HG02884 (cell line): ENCODE results near the gene KCNIP4.
"Not testable (repeated sequence)": the region's sequence is repeated elsewhere in the genome, so short reads cannot be mapped to it uniquely, and the experiment has no call there.

Experiments
- ATAC-seq: cut with Tn5 transposase; IDR thresholded peaks from one replicate; pipeline ENCODE4 v1.9.1; 2021; ENCODE audit warnings: mild to moderate bottlenecking, moderate library complexity; ENCODE audit not compliant: unreplicated experiment

Gene KCNIP4

DNA sequence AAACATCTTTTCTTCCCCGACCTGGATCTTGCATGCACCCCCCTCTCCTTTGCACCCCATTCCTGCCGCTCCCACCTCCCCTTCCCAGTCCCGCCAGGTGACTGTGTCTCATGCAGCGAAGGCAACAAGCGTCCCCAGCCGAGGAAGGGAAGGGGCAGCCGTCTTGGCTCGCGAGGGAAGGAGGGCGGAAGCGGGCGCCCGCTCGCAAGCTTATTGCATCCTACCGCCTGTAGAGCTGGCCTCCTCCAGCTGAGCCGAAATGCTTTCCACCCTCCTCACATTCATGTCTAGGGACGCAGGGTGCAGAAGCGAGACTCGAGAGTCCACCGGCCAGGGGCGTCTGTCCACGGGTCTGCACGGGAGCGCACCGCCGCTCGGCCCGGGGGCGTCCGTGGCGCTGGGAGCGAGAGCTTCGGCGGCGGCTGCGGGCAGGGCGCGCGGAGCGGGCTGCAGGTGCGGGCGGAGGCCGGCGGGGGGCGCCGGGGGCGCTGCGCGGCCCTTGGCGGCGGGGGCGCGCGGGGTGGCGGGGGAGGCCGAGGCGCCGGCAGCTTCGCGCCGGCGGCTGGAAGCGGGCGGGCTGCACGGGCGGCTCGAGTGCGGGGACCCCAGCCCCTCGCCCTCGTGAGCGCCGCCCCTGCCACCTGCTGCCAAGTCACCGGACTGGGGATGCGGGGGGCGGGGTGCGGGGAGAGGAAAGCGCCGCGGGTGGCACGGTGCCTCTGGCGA, at the start of gene KCNIP4:
Gene KCNIP4, minus strand, starts transcription at position 426 of the 726 bp plus-strand sequence.
- ATAC-seq: no peak

DNA sequence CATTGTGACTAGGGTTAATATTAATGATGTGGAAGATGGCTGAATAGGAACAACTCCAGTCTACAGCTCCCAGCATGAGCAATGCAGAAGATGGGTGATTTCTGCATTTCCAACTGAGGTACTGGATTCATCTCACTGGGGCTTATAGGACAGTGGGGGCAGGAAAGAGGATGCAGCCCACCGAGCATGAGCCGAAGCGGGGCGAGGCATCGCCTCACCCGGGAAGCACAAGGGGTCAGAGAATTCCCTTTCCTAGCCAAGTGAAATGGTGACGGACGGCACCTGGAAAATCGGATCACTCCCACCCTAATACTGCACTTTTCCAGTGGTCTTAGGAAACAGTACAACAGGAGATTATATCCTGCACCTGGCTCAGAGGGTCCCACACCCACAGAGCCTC, 48.0 kb upstream of the KCNIP4 start:
- not testable (repeated sequence) for ATAC-seq

DNA sequence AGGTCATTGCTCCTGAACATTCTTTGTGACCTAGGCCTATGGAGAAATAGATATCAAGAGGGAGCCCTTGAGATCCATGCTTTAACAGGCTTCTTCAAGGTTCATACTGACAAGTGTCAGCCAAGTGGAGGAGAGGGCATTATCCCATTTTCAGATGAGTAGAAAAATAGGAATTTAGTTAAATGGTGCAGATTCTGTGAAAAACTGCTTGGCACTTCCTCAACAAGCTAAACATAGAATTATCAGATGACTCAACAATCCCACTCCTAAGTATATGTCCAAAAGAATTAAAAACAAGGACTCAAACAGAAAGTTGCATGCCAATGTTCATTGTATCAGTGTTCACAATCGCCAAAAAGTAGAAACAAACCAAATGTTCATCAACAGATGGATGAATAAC, 43.8 kb upstream of the KCNIP4 start:
- no peak for ATAC-seq

DNA sequence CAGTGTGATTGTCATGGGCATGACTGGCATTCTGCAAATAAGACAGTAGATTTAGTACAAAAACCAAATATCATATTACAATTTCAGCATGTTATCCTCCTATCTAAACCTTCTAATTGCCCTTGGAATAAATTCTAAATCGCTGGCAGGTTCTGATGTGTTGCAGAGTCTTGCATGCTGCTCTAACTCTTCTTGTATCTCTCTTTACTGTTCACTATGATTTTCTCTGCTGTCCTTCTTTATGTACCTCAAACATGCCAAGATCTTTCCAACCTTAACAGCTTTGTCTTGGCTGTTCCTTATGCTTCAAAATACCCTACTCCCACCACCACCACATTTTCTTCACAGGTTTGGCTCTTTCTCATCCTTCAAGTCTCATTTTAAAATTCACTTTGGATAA, 43.0 kb upstream of the KCNIP4 start:
- ATAC-seq: no peak

DNA sequence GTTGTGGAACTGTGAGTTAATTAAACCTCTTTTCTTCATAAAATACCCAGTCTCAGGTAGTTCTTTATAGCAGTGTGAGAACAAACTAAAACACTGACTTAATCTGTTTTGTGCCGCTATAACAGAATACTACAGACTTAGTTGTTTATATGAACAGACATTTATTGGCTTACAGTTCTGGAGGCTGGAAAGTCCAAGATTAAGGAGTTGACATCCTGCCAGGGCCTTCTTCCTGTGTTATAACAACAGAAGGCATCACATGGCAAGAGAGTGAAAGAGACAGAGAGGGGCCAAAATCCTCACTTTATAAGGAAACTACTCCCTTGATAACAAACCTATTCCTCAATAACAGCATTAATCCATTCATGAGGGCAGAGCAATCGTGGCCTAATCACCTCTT, 42.5 kb upstream of the KCNIP4 start:
- ATAC-seq: no peak

DNA sequence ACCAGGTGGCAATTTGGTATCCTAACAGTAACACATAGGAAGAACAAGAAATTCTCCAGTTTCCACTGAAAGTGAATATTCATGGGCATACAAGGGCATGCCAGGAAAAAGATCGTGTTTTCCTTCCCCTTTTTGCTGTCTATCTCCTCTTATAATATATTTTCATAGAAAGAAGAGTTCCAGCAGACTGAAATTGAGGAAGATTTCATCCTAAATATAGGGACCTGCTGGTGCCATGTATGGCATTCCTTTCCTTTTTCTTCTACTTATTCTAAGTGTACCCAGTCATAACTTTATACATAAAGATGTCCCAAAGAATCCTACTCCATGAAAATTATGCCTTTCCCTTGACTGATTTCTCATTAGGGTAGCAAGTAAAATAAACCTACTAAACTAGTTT, 40.8 kb upstream of the KCNIP4 start:
- no peak for ATAC-seq

DNA sequence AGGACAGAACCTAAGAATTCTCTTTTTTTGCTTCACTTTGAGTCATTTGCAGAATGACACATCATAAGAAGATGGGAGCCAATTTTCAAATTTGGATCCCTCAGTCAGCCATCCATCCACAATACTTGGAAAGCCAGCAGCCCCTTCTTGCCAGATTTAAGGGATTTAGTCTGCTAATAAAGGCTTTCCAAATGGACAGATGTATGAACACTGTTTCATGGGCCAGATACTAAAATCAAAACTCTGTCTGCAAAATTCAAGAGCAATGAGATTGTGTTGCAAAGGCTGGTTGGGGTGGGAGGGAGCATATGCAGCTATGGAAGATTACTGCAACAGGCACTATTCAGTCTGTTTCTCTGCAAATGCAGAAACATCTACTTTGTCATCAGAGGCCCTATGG, 37.7 kb upstream of the KCNIP4 start:
- no peak for ATAC-seq

DNA sequence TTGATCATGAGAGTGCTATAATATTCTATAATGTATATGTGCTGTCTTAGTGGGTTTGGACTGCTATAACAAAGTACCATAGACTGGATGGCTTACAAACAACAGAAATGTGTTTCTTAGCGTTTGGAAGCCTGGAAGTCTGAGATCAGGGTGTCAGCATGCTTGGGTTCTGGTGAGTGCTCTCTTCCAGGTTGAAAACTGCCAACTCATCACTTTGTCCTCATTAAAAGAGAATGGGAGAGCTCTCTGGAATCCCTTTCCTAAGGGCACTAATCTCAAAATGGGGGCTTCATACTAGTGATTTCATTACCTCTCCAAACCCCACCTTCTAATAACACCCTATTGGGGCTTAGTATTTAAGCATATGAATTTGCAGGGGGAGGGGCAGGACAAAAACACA, 33.5 kb upstream of the KCNIP4 start:
- no peak for ATAC-seq

DNA sequence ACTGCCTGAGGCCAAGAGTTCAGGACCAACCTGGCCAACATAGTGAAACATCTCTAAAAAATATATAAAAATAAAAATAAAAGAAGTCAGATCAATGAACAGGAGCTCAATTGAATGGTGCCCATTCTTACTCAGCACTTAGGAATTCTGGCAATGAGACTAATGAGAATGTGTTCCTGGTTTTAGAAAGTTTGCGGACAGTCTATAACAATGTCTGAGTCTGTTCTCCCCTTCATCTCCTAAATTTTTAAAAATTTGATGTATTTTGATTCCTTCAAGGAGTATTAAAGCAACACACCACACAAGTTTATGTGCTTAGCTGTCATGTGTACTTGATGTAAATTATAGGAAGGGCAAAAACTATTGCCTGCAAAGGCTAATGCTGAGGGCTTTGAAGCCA, 30.6 kb upstream of the KCNIP4 start:
- ATAC-seq: no peak

DNA sequence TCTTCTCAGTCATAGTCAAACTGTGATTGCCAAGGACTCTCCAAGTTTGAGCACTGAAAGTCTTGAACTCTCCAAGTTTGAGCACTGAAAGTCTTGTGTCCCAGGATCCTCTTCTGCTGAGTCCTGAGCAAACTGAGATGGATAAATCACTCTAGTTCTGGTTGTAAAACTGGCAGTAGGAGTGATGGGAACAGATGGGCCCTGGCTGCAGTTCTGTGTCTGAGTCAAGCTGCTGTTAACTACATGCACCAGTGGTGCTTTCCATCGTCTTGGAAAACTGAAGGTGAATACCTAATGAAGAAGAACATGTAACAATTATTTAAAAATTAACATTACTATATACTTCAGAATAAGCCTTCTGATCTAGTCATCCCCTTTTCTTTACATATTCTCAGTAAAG, 27.6 kb upstream of the KCNIP4 start:
- ATAC-seq: no peak

DNA sequence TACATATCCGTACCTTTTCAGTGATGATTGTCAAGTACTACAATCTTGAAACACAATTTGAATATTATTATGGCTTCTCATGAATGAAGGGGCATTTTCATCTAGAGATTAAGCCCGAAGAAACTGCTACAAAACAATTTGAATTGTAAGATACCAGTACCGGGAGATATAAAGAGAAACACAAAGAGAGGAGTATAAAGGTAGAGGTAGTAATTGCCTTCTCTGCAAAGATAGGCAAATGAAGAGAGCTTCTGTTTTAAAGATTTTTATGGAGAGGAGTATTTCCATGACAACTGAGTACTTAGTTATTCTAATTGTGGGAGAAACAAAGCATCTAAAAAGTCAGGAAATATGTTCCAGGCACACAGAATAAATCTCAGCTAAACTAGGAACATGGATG, 25.3 kb upstream of the KCNIP4 start:
- ATAC-seq: no peak

DNA sequence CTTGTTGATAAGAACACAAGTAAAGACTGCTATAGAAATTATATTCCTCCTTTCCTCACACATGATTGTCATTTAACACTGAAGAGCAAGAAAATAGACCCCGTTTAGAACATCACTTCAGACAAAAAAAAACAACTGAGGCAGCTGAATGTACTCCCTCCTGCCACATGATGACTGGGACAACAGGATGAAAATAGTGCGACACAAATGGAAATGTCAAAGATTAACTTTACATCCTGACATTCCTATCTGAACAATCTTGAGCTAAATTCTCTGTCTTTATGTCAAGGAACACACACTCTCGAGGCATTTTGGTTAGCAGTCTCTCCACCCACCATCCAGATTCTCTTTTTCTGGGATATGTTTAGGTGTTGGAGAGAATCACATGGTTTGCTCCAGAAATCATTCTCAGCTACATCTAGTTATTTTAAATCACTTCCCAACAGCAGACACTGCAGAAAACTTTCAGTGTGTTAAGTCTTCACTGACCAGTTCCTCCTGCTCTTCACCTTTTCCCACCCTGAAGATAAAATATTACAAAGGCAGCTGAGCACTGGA, 16.3 kb upstream of the KCNIP4 start:
- no peak for ATAC-seq

DNA sequence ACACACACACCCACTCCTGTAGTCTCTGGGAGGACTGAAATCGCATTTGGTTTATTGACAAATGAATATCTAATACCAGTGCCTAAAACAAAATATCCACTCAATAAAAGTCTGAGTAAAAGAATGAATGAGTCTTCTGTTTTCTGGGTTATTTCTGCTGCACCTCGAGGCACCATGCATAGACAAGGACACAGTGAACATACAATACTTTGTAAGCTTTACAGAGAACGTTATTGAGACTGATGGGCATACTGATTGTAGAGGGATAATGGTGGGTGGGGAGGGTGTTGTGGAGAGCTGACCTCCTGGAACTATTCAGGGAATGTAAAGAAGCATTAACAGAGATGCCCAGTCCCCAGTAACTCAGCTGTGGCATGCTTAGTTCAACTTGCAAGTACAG, 14.1 kb upstream of the KCNIP4 start:
- ATAC-seq: no peak

DNA sequence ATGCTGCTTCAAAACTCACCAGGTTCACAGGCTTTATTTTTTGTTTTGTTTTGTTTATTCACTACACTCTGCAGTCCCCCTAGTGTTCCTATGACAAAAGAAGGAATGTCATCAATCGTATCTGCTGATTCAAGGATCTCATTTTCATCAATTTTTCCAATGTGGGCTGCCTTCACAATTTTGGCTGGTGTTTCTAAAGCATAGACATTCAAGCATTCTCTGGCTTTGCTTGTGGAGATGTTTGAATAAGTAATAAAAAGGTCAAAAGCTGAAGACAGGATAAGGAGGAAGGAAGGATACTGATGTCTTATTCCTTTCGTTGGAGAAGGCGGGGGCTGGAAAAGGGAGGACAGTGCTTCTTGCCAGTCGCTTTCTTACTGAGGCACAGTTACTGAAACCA, 12.2 kb upstream of the KCNIP4 start:
- ATAC-seq: no peak

DNA sequence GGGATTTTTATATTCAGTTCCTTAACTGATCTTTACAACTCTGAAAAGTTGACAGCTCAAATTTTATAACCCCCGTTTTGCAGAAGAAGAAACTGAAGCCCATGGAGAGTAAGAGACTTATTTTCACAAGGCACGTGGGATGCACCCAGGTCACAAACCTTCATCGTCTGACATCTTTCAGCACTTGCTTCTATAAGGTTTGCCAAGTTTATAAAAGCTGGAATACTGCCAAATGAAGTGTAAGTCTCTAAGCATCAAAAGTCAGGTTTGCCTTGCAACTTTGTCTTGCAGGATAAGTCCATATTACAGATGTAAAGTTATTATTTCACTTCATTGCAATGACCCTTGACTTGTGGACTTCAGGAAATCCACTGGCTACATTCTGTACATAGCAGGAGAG, 6.3 kb upstream of the KCNIP4 start:
- ATAC-seq: no peak

DNA sequence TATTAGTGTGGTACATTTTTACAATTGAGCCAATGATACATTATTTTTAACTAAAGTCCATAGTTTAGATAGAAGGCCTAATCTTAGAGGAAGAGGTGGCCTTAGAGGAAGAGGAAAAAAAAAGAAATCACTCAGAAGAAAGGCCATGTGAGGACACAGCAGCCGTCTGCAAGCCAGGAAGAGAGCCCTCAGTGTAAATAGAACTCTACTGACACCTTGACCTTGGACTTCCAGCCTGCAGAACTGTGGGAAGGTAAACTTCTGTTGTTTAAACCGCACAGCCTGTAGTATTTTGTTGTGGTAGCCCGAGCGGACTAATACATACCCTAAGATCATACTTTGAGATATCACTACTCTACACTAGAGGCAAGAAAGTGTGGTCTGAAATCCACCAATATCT, 5.1 kb upstream of the KCNIP4 start:
- no peak for ATAC-seq

DNA sequence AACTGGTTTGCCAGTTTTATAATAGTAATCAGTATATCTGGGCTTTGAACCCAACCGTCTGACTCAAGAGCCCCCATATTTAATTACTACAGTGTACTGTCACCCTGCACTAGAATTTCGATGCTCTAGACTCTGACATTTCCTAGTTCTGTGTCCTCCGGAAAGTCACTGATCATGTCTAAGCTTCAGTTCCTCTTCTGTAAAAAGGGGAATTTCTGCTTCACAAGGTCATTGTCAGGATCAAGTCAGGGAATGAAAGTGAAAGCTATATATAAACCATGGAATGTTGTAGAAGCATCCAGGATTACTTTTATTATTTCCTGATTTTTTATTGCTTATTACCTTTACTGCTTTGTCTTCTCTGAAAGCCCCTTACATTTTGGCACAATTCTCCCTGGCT, 4.0 kb upstream of the KCNIP4 start:
- ATAC-seq: no peak

DNA sequence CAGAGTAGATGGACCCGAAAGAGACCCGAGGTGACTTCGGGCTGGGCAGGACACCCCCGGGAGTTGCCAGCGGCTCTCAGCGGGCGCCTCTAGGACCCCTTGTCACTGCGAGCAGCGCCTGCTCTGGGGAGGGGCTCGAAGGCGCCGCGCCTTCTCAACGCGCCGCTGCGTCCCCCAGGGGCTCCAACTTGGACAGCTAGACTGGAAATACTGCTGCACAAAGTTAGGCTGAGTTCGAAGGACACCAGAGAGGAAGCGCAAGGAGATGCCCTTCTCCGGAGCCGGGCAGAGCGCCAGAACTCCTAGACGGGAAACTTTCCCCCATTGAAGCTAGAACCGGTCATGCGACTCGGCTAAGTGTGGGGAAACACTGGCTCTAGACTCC, 493 bp upstream of the KCNIP4 start:
- ATAC-seq: no peak

DNA sequence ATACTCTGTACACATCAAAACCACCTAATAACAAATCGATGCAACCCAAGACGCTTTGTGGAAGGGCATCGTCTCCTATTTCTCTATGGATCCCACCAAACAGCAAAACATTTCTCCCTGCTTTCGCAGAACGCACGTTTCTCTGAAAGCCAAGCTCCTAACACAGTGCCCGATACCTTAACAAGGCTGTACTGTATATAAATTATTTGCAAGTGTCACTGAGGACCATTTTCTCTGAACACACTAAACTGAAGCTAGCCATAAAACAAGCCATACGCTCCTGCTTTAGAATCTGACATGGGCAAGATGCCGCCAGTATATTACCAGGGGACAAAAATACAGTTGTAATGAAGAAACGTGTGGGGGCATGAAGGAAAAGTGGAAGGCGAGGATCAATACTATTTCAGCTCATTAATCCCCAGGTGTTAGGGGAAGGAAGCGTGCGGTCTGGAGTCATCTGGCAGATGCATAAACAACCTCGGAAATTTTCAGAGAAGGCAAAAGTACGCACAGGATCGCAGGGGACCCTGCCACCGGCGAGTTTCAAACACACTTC, 703 bp downstream of the KCNIP4 start:
- no peak for ATAC-seq

DNA sequence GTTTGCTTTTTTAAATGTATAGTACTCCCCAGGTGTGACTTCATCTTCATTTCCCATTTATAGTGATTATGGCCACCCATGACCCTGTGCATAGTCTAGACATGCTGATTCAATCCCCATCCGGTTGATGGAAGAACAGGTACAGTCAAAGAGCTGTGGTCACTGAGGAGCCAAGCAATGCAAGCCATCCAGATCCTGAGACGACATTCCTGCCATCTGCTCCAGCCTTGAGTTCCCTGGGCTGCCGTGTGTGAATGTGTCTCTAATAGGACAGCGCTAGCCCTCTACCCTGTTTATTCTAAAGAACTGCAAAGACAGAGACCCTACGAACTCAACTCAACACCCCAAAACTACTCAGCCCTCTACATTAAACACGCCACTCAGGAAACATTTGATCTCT, 1.7 kb downstream of the KCNIP4 start:
- ATAC-seq: no peak

DNA sequence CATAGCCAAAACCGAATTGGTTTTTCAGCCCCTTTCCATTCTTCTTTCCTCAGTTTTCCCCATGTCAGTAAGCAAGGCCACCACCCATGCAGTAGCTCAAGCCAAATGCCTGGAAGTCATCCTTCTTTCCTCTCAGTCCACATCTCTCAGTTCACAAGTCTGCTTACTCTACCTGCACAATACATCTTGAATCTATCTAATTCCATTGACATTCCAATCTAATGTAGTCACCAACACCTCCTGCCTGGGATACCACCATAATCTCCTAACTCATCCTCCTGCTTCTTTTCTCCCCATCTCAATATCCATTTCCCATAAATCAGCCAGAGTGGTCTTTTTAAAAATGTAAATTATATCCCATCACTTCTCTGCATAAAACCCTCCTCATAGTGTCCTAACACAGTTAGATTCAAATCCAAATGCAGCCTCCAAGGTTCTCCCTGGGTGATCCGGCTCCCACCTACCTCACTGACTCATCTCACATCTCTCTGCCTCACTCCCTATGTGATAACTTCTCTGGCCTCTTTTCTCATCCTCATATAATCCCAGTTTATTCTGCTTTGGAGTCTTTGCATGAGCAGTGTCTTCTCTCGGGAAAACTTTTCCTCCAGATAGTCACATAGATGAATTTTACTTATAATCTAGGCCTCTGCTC, 26.9 kb downstream of the KCNIP4 start:
- ATAC-seq: no peak

DNA sequence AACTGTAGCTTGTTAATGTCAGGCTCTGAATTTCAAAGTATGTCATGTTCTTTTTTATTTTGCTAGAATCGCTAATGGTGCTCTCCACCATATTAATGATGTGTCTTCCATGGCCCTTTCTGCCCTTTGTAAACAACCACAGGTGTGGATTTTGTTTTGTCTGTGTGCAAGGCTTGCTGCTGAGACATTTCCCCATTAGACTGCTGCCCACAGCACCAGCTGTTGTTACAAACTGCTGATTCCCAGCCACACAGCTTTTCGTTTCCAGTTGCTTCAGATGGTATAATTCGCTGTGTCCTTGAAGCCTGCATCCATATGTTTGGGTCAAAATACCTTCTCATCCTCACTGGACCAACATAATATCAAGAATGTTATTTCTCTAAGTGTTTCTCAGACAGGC, 32.8 kb downstream of the KCNIP4 start:
- ATAC-seq: no peak
